ENCODE measurements around the gene ELOVL1.
"Not testable (repeated sequence)": the region's sequence is repeated elsewhere in the genome, so short reads cannot be mapped to it uniquely, and the experiment has no call there.

The ELOVL1 gene

GRCh38 chr1:43404353-43404752 lies 36.5 kb upstream of the ELOVL1 start:
- TF ChIP-seq CTCF (conservative IDR thresholded peaks at IDR 0.05) (no peak), ZFX (IDR thresholded peaks at IDR 0.05) (no peak)

GRCh38 chr1:43402089-43402865 lies 34.5 kb upstream of the ELOVL1 start:
- H3K27ac ChIP-seq: no peak overlapping the region
- TF ChIP-seq CTCF (conservative IDR thresholded peaks at IDR 0.05) (no peak), ZFX (IDR thresholded peaks at IDR 0.05) (no peak)

More at GRCh38 chr1:43404353-43404752, 36.5 kb upstream of the ELOVL1 start:
- no peak overlapping the region for H3K27ac ChIP-seq

GRCh38 chr1:43400441-43400840 lies 32.6 kb upstream of the ELOVL1 start:
- not testable (repeated sequence) for H3K27ac ChIP-seq

GRCh38 chr1:43398227-43398626 lies 30.4 kb upstream of the ELOVL1 start:
- TF ChIP-seq ZFX (IDR thresholded peaks at IDR 0.05) (no peak), CTCF (conservative IDR thresholded peaks at IDR 0.05) (no peak)
- H3K27ac ChIP-seq: no peak overlapping the region

DNA sequence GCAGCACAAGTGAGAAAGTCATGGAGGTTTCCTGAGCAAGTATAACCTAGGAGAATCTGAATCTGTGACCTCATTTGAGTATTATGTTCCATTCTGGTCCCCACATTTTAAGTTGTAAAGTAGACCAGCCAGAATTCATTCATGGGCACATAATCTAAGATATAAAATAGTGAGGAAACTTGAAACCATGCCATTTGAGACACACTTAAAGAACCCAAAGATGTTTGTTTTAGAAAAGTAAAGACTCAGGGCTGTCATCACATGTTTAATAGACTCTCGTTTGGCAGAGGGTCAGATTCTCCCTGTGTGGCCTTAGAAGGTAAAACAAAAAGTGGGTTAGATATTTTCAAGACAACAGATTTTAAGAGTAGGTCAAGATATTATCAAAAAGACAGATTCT lies 28.2 kb upstream of the ELOVL1 start:
- H3K27ac ChIP-seq: no peak overlapping the region; the same call in 1 of the 2 replicates

DNA sequence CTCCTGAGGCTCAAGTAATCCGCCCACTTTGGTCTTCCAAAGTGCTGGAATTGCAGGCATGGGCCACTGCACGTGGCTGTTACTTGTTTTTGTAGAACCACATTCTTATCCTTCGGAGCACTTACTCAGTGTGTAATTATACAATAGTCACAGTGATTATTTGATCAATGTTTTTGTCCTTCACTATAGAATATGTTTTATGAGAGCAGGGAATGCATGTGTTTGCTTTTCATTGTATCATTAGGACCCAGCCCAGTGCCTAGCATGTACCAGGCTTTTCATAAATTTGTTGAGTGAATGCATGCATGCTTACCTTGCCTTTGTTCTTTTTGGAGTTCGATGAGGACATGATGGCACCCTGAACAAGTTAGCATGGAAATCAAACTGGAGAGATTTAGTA lies 27.7 kb upstream of the ELOVL1 start:
- no peak for TF ChIP-seq ZFX (IDR thresholded peaks at IDR 0.05)
- no peak for TF ChIP-seq CTCF (conservative IDR thresholded peaks at IDR 0.05)
- peak overlapping the region; percentile 78 for H3K27ac ChIP-seq

More for the DNA sequence above, 28.2 kb upstream of the ELOVL1 start:
- no peak for TF ChIP-seq ZFX (IDR thresholded peaks at IDR 0.05)
- TF ChIP-seq CTCF (conservative IDR thresholded peaks at IDR 0.05): no peak

GRCh38 chr1:43392702-43393101 lies 24.9 kb upstream of the ELOVL1 start:
- no peak overlapping the region for H3K27ac ChIP-seq
- TF ChIP-seq ZFX (IDR thresholded peaks at IDR 0.05) (no peak), CTCF (conservative IDR thresholded peaks at IDR 0.05) (no peak)

Data from C4-2B (cell line).